ENCODE results near the gene C1orf159.

Gene C1orf159

GRCh38 chr1:1042835-1043234, 73.1 kb downstream of the C1orf159 start:
- H3K36me3 ChIP-seq (ENCODE audit: insufficient read depth): no peaks in the 10 kb centered on the region

GRCh38 chr1:1041873-1042272, 74.0 kb downstream of the C1orf159 start:
- no peaks in the 10 kb centered on the region for H4K20me1 ChIP-seq (ENCODE audit: insufficient read depth)
- no peak overlapping the region for H3K27ac ChIP-seq
- H3K4me3 ChIP-seq (IDR thresholded peaks at IDR 0.05; ENCODE audit: insufficient read depth, low read depth, low read length): no peak overlapping the region
- no peak for TF ChIP-seq CTCF (conservative IDR thresholded peaks at IDR 0.05; ENCODE audit: low read depth, low read length)
- H3K4me1 ChIP-seq (ENCODE audit: low read depth, poor library complexity, severe bottlenecking): peaks cover 6% of the 10 kb centered on the region
- no peaks in the 10 kb centered on the region for H3K36me3 ChIP-seq (ENCODE audit: insufficient read depth)
- no peak overlapping the region for H2AFZ ChIP-seq (ENCODE audit: low read depth)
- no peak overlapping the region for H3K4me2 ChIP-seq
- peaks cover 38% of the 10 kb centered on the region for H3K27me3 ChIP-seq (ENCODE audit: insufficient read depth, low read depth)
- H3K9ac ChIP-seq: no peak overlapping the region
- no peaks in the 10 kb centered on the region for H3K79me2 ChIP-seq (ENCODE audit: insufficient read depth, low read depth)

More at GRCh38 chr1:1042835-1043234, 73.1 kb downstream of the C1orf159 start:
- no peaks in the 10 kb centered on the region for H3K79me2 ChIP-seq (ENCODE audit: insufficient read depth, low read depth)
- H3K9ac ChIP-seq: no peak overlapping the region
- H3K4me1 ChIP-seq (ENCODE audit: low read depth, poor library complexity, severe bottlenecking): peaks cover 6% of the 10 kb centered on the region
- no peak for TF ChIP-seq CTCF (conservative IDR thresholded peaks at IDR 0.05; ENCODE audit: low read depth, low read length)
- no peak overlapping the region for H3K4me3 ChIP-seq (IDR thresholded peaks at IDR 0.05; ENCODE audit: insufficient read depth, low read depth, low read length)
- no peak overlapping the region for H2AFZ ChIP-seq (ENCODE audit: low read depth)
- no peak overlapping the region for H3K4me2 ChIP-seq
- peaks cover 30% of the 10 kb centered on the region for H3K27me3 ChIP-seq (ENCODE audit: insufficient read depth, low read depth)
- H3K27ac ChIP-seq: no peak overlapping the region
- H4K20me1 ChIP-seq (ENCODE audit: insufficient read depth): no peaks in the 10 kb centered on the region

GRCh38 chr1:1041092-1041523, 74.8 kb downstream of the C1orf159 start:
- no peaks in the 10 kb centered on the region for H4K20me1 ChIP-seq (ENCODE audit: insufficient read depth)
- no peaks in the 10 kb centered on the region for H3K36me3 ChIP-seq (ENCODE audit: insufficient read depth)
- peaks cover 6% of the 10 kb centered on the region for H3K4me1 ChIP-seq (ENCODE audit: low read depth, poor library complexity, severe bottlenecking)
- no peak for TF ChIP-seq CTCF (conservative IDR thresholded peaks at IDR 0.05; ENCODE audit: low read depth, low read length)
- no peak overlapping the region for H3K9ac ChIP-seq
- H3K27ac ChIP-seq: no peak overlapping the region
- no peak overlapping the region for H3K4me3 ChIP-seq (IDR thresholded peaks at IDR 0.05; ENCODE audit: insufficient read depth, low read depth, low read length)
- H3K4me2 ChIP-seq: no peak overlapping the region
- peaks cover 43% of the 10 kb centered on the region for H3K27me3 ChIP-seq (ENCODE audit: insufficient read depth, low read depth)
- H3K79me2 ChIP-seq (ENCODE audit: insufficient read depth, low read depth): no peaks in the 10 kb centered on the region
- no peak overlapping the region for H2AFZ ChIP-seq (ENCODE audit: low read depth)

- no peak overlapping the region for H2AFZ ChIP-seq (ENCODE audit: low read depth)
- peaks cover 6% of the 10 kb centered on the region for H3K4me1 ChIP-seq (ENCODE audit: low read depth, poor library complexity, severe bottlenecking)
- no peak overlapping the region for H3K4me3 ChIP-seq (IDR thresholded peaks at IDR 0.05; ENCODE audit: insufficient read depth, low read depth, low read length)
- no peak for TF ChIP-seq CTCF (conservative IDR thresholded peaks at IDR 0.05; ENCODE audit: low read depth, low read length)
- H4K20me1 ChIP-seq (ENCODE audit: insufficient read depth): no peaks in the 10 kb centered on the region
- no peak overlapping the region for H3K4me2 ChIP-seq
- H3K27ac ChIP-seq: no peak overlapping the region
- peaks cover 51% of the 10 kb centered on the region for H3K27me3 ChIP-seq (ENCODE audit: insufficient read depth, low read depth)
- no peak overlapping the region for H3K9ac ChIP-seq
- no peaks in the 10 kb centered on the region for H3K79me2 ChIP-seq (ENCODE audit: insufficient read depth, low read depth)
- no peaks in the 10 kb centered on the region for H3K36me3 ChIP-seq (ENCODE audit: insufficient read depth)
Observed at GRCh38 chr1:1040004-1040991, 75.6 kb downstream of the C1orf159 start.

All from KMS-11 (cell line).